Dedifferentiated amniotic fluid mesenchymal stem cell (primary cell): ENCODE measurements around the gene PADI1.
A peak's percentile ranks its signal among the peaks of the same experiment; 100 is the strongest.

ENCODE experiments used
- DNase-seq: peaks from one replicate; pipeline ENCODE4 v3.0.0-alpha.2; 2016; ENCODE audit errors: extremely low spot score

PADI1 gene

DNA sequence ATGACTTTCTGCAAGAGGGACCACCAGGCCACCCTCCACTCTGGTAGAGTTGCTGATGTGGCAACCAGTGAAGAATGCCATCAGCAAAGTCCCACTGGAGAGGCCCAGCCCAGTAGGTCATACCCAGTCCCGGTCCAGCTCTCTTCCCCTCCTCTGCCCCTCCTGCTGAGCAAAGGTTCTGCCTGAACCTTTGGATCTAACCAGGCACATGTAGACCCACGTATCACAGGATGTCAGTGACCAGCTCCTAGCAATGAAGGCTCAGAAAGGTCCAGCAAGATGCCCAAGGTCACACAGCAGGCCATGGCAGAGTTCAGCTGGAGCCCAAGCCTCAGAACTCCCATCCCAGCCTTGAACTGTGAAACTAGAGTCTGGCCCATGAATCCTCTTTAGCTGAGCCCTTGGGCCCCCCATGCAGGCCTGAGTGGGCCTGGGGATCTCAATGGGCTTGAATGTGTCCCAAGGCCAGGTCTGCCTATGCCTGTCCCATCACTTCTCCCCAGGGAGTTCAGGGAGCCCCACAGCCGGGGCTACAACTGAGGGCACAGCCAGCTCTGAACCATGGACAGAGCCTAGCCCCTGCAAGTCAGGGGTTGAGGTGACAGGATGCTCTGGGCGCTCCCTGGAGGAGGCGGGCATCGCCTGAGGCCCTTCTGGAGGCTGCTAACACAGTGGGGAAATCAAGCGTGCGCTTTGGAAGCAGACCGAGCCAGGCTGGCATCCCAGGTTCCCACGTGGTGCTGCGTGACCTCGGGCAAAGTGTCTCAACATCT lies 21.4 kb upstream of the PADI1 start:
- no peak for DNase-seq

DNA sequence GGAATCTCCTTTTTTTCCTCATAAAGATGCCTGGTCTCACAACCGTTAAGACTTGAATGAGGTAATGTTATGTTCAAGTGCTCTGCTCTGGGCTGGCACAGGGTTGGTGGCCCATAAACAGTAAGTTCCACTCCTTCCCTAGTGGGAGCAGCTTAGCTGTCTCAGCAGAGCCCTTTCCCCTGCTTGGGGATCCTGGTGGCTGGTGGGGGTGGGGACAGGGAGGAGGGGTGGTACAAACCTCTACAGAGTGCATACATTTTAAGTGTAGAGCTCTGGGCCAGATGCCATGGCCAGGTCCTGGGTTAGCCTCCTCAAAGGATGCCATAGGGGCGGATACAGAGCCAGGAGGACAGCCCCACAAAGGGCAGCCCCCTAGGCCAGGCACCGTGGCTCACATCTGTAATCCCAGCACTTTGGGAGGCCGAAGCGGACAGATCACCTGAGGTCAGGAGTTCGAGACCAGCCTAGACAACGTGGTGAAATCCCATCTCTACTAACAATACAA lies 20.7 kb upstream of the PADI1 start:
- no peak for DNase-seq

DNA sequence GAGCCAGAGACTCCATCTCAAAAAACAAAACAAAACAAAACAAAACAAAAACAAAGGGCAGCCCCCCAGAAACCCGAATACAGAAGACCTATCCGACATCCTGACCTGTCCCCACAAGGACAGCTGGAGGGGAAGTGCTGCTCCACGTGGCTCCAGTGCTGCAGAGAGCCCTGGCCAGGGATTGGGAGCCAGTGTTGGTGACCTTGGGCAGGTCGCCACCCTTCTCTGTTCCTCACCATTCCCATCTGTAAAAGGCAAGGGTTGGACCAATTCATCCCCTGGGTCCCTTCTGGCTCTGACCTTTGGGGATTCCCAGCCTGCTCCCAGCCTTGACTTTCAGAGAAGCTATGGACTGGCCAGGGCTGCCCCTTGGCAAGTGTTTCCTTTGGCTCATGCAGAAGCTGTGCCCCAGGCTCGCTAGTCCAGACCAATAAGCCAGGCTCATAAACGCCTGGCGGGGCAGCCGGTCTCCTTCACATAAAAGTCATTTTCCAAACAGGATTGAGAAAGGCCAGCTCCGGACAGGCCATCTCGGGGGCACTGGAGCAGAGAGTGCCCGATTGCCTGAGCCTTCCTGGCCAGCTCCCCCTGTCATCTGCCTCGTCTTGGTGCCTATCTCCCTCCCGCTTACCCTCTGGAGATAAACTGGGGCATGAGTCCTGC lies 20.0 kb upstream of the PADI1 start:
- DNase-seq, result no peak

DNA sequence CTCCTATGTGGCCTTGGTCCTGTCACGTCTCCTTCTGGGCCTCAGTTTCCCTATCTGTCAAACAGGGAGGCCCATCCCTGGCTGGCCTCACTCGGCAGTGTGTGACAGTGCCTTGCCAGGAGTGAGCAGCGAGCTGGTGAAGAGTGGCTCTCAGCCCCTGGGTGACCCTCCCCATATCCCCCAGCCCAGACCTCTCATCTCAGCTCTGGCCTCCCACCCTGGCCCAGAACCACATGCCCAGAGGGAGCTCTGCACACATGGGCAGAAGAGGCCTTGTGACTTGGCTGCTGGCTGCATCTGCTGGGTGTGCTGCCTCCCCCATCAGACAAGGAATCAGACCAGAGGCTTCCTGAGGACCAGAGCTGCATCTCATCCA lies 19.5 kb upstream of the PADI1 start:
- DNase-seq, result no peak

DNA sequence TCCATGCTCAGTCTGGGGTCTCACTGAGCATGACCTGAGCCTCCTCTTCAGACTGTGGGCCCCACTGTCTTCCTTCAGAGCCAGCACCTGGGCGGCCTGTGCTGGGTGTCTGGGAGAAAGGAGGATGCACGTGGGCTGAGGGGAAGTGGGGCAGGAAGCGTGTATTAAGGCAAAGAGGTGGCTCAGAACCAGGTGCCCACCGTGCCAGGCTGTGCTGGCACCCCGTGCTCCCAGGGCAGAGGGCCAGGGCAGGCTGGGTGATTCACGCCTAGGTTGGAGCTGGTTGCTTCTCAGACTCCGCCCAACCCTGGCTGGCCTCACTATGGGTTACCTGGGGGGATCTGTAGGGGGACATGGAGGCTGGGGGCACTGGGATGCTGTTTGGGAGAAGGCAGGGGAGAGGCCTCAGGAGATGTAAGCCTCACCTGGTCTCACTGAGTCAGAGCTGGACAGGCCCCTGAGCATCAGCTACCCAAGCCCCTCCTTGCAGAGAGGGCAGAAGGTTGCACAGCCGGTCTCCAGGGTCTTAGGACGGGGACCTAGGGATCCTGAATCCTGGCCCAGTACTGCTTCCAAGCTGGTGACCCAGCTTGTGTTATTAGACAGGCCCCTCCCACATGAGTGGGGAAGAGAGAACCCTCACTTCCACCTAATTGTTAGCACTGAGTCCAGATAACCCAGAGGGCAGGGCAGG lies 18.6 kb upstream of the PADI1 start:
- DNase-seq, result no peak

DNA sequence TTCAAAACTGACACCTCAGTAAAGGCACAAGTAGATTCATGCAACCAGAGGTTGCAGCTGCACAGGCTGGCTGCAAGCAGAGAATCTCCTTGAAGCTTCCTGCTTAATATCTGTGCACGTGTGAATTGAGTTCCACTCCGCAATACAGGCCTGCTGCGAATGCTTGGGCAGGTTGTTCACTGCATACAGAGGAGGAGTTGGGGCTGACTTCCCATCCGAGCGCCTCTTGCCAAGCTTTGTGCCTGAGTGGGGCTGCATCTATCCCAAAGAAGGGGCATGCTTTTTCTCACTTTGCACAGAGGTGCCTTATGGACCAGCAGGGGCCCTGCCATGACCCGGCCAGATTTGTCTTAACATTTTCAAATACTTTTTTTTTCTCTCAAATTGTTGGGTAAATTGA lies 17.9 kb upstream of the PADI1 start:
- DNase-seq, result no peak

DNA sequence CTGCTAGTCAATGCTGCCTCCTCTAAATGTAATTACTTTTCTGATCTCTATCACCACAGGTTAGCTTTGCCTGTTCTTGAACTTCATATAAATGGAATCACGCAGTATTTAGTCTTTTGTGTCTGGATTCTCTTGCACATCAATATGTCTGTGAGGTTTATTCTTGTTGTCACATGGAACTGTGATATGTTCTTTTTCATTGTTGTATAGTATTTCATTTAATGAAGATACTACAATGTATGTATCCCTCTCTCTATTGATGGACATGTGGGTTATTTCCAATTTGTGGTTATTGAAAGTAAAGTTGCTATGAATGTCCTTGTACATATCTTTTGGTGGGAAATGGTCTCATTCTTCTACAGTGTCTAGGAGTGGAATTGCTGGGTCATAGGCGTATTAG lies 16.7 kb upstream of the PADI1 start:
- DNase-seq, result no peak

DNA sequence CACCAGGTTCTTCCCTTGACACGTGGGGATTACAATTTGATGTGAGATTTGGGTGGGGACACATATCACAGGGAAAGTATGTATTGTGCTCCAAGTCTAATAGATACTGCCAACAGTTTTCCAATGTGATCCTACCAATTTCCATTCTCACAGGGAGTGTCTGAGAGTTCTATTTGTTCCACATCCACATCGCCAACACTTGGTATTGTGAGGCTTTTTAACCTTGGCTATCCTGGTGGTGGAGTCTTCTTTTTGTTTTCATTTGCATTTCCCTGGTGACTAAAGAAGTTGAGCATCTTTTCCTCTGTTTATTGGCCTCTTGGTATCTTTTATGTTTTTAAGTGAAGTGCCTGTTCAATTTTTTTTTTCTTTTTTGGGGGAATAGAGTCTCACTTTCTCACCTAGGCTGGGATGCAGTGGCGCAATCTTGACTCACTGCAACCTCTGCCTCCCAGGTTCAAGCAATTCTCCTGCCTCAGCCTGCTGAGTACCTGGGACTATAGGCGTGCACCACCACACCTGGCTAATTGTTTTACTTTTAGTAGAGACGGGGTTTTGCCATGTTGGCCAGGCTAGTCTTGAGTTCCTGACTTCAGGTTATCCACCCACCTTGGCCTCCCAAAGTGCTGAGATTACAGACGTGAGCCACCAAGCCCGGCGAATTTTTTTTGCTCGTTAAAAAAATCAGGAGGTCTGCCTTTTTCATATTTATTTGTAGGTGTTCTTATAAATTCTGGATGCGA lies 15.9 kb upstream of the PADI1 start:
- no peak for DNase-seq

DNA sequence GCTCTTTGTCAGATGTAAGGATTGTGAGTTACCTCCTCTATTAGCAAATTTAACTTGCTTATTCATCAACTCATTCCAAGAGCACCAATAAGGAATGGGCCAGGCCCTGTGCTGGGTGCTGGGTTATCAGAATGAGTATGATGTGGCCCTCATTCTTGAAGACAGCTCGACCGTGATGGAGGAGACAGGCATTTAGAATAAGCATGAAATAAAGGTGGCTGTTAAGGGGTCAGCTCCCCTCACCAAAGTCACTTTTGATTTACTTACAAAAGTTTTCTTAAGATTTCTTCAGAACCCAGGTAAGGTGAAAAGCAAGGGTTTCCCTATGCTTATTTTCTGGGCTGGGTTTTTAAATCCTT lies 15.3 kb upstream of the PADI1 start:
- DNase-seq, result no peak

DNA sequence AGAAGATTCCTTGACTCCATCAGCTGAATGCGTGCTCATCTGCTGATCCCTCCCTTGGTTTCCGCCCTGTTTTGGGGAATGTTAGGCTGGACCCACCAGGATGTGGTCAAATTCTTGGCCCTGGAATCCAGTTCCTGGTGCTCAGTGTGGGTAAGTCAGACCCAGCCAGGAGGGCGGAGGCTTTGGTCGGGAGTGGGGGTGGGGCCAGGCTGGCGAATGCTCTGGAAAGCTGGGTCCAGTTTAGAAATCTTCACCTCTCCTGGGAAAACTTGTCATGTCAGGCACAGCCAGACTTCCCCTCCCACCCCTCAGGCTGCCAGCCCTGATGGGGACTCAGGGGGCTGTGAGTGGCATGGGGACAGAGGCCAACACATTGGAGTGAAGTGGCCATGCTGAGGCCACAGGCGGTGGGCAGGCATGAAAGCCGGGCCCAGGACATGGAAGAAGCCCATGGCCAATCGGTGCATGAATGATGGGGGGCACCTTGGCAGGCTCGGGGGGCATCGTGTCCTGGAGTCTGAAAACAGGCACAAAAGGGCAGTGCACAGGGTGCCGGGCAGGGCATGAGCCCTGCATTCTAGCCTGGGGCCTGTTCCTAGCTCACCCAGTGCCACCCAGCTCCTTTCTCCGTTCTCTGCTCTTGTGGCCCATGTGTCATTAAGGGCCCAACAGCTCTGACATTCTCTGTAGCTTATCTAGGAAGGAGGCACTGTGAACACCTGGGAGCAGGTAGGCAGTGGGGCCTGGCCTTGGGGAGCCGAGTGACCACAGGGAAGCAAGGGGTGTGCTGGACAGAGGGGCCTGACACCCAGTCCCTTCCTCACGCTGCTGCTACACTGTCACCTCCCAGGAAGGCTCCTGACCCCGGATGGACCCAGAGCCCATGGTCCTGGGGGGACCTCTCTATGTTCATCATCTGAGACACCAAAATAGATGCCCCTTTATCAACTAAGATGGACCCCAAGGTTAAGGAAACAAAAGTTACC lies 14.6 kb upstream of the PADI1 start:
- peak; percentile 93 for DNase-seq

DNA sequence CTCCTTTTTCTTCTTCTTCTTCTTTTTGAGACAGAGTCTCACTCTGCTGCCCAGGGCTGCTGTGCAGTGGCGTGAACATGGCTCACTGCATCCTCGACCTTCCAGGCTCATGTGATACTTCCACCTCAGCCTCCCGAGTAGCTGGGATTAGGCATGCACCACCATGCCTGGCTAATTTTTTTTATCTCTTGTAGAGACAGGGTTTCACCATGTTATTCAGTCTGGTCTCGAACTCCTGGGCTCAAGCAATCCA lies 13.0 kb upstream of the PADI1 start:
- no peak for DNase-seq

DNA sequence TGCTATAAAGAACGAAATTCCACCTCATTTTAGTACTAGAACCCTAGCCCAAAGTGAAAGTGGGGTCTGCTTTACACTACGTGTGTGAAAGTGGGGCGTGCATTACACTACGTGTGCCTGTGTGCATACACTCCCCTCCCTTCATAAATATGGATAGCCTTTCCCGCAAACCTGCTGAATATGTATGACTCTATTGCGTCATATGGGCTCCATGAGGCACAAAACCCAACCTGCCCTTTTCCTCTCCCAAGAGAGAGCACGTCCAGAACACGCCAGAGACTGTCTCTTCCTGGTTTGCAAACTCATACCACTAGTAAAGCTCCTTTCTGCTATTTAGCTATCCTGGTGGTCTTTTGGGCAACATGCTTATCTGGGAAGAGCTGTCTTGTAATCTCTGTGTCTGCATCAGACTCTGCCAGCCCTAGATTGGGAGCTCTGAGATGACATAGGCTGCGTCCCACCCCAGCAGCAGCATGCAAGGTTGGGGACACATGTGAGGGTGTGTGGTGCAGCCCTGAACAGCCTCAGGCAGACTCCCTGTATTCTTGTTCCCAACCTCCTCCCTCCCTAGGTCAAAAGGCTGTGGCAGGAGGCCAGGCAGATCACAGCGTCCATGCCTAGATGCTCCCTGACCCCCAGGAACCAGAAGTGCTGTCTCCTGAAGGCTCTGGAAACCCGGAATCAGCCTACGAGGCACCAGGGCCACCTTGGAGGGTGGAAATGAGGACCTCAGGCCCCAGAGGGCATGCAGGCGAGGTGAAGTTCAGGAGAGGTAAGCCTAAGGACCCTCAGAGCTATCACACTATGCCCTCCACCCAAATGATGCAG lies 12.3 kb upstream of the PADI1 start:
- DNase-seq, result no peak

DNA sequence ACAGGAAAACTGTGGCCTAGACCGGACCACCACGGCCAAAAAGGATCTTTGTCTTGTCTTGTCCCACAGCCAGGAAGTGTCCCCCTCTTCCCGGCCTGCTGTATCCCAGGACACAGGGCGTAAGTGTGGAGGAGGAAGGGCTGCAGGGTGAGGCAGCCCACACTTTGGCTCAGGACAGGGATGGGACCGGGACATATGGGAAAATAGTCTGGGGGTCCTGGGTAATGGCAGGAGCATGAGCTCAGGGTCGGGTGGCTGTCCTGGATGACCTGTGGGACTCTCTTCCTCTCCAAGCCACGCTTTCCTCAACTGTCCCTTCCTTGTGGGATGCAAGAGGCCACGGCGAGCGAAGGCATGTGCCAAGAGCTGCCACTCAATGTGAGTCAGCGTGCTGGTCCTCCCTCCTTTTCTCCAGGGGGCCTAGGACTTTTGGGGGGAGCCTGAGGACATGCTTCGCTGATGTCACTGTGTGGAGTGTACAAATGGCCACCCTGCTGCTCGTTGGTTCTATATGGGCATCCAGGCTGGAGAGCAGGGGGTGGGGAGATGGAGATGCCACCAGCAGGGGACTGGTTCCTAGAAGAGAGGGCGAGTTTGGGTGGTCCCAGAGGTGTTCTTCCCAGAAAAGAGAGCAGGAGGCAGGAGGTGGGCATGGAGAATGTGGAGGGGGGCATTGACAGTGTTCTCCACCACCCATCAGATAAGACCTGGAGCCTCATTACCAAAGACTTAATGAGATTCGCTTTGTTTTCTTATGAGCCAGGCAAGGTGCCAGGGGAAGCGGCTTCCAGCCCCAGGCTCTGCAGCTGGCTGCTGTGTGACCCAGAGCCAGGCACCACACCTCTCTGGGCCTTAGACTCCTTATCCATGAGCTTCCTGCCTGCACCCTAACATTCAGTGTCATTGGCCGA lies 11.5 kb upstream of the PADI1 start:
- no peak for DNase-seq

DNA sequence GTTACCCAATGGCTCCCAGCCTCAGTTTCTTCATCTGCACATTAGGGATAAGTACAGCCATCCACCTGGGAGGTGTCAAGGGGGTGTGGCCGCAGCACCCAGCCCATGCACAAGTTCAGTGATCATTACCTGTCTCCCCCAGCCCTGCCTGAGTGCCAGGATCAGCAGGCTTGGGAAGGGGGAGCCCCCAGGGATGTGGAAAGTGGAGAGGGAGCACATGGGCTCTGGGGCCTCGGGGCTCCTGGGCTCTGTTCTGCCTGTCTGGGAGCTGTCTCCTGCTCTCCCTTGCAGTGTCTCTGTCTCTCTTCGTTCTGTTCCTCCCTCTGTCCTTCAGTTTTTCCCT lies 10.8 kb upstream of the PADI1 start:
- no peak for DNase-seq

DNA sequence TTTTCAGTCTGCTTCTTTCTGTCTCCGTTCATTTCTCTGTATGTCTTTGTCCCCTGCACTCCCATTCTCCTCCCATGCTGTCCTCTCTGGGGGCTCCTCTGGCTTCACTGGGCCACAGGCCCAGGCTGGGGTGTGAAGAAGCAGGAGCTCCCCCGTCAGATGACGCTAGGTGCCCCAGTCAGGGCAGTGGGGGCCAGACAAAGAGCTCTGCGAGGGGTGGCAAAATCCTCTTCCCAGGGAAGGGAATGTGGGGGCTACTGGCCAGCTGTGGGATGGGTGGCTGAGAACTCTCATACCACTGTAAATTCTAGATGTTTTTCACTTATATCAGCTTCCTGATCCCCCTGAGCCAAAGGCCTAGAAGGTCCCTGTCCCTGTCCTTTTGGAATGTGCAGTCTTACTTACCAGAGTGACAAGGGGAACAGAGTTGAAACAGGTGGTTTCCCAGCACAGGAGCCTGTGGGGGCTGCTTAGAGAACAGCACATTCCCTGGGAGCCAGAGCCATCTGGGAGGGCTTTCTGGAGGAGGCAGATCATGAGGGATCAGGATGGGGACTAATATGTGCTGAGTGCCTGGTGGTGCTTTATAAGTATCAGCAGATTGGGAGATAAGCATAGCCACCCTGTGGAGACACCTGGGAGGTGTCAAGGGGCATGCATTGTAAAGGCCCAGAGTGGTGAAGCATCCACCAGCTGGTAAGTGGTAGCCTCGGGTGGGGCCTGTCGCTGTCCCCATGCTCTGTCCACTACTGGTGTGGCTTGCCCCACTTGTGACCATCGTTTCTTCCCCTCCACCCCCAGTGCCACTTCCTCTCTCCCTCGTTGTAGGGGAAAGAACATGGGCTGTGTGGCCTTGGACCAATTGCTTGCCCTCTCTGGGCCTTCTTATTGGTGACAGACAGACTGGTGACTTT lies 10.1 kb upstream of the PADI1 start:
- DNase-seq, result no peak

DNA sequence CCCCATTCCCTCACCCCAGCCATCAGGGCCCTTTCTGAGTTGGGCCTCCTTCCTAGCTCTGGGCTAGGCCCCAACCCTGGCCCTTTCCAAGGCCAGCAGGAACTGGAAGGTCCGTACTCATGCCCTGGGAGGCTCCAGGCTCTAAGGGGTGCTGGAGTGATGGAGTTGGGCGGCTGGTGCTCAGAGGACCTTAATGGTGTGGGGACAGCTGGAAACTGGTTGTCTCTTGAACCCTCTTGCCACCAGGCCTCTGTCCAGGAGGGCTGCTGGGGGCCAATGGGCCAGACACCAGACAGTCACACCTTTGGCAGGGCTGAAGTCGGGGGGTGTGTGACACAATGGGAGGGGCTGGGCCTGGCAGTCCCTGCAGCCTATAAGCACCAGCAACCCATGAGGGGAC lies 9.2 kb upstream of the PADI1 start:
- DNase-seq, result no peak

DNA sequence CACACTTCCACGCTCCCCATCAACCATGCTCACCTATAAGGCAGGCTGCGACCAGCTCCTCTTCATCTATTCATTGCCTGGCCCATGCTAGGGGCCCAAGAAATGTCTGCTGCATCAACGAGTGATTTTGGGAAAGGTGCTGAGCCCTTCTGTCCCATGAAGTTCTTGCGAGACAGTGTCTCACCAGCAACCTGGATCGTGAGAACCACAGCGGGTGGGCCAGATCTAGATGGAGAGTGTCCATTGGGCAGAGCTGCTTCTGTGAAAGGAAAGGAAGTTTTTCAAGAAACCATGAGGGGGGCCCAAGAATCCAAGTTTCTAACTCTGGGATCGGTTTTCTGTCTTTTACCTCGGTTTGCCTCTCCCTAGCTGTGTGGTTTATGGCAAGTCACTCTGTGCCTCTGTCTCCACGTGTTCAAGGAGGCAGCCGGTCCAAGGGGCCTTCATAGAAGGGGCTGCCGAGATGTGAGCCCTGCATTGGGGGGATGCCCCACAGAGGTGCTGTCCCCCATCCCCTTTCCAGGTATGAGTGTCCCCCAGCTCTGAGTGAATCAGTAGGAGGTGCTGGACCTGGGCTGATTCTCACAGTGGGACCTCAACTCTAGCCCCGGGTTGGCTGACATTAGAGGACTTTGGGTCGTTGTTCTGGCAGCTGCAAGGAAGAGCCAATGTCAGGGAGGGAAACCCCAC lies 8.3 kb upstream of the PADI1 start:
- DNase-seq, result no peak

DNA sequence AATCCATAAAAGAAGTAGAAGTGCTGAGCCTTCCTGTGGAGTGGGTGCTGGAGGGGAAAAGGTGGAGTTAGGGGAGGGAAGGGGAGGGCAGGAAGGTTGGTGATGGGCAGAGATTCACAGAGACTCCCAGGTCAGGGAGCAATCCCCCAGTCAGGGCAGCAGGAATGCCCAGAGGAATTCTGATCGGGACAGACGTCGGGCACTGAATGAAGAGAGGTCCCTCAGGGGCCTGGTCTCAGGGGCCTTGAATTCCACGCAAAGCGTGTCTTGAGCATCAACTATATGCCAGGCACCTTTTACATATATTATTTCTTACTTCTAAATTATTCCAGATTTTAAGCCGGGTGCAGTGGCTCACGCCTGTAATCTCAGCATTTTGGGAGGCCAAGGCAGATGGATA lies 7.2 kb upstream of the PADI1 start:
- DNase-seq, result no peak
